ENCODE measurements around the gene CCDC92. TPM values are rescaled to one million over a fixed set of nuclear protein-coding genes. Genes with fewer than 3 reads are reported as not detected.

CCDC92 gene
- total and polyA plus RNA-seq, 2 of the 13 experiments (the other 11 are each of a cell fraction or from before 2014, with no cell fraction given) = 5.4 to 14.7 TPM

- TF ChIP-seq EED (CRISPR knock-in tag; IDR thresholded peaks at IDR 0.05) (no peak), PHF5A (CRISPR knock-in tag; IDR thresholded peaks at IDR 0.05; ENCODE audit: low read depth, unreplicated experiment) (no peak), ARID4A (CRISPR knock-in tag; IDR thresholded peaks at IDR 0.05; ENCODE audit: borderline replicate concordance) (peak; percentile 73; the same call in 1 of the 2 replicates), CAMTA2 (CRISPR knock-in tag; IDR thresholded peaks at IDR 0.05; ENCODE audit: borderline replicate concordance) (no peak), JUN (CRISPR knock-in tag; IDR thresholded peaks at IDR 0.05) (no peak), ZBTB7B (CRISPR knock-in tag; IDR thresholded peaks at IDR 0.05) (peak; percentile 68; the same call in 1 of the 2 replicates), MAF1 (CRISPR knock-in tag; IDR thresholded peaks at IDR 0.05; ENCODE audit: borderline replicate concordance) (no peak), MBD4 (IDR thresholded peaks at IDR 0.05; ENCODE audit: borderline replicate concordance, low read length) (no peak), IRF2 (CRISPR knock-in tag; IDR thresholded peaks at IDR 0.05) (peak; percentile 39; the same call in 1 of the 2 replicates), THAP7 (CRISPR knock-in tag; IDR thresholded peaks at IDR 0.05) (no peak), ZNF792 (CRISPR knock-in tag; IDR thresholded peaks at IDR 0.05) (no peak), ZBTB1 (CRISPR knock-in tag; IDR thresholded peaks at IDR 0.05; ENCODE audit: borderline replicate concordance) (no peak)
- TF ChIP-seq, protein P1, sequence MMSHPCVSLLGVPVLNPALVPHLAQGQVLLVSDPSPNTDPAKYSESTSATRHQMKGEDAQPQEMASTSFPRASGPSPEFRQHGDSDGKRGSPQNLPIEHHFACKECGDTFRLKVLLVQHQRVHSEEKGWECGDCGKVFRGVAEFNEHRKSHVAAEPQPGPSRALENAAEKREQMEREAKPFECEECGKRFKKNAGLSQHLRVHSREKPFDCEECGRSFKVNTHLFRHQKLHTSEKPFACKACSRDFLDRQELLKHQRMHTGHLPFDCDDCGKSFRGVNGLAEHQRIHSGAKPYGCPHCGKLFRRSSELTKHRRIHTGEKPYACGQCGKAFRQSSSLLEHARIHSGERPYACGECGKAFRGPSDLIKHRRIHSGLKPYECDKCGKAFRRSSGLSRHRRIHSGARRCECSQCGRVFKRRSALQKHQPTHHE (CRISPR knock-in tag; IDR thresholded peaks at IDR 0.05; ENCODE audit: borderline replicate concordance) = no peak
- TF ChIP-seq, protein P2, sequence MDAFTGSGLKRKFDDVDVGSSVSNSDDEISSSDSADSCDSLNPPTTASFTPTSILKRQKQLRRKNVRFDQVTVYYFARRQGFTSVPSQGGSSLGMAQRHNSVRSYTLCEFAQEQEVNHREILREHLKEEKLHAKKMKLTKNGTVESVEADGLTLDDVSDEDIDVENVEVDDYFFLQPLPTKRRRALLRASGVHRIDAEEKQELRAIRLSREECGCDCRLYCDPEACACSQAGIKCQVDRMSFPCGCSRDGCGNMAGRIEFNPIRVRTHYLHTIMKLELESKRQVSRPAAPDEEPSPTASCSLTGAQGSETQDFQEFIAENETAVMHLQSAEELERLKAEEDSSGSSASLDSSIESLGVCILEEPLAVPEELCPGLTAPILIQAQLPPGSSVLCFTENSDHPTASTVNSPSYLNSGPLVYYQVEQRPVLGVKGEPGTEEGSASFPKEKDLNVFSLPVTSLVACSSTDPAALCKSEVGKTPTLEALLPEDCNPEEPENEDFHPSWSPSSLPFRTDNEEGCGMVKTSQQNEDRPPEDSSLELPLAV (CRISPR knock-in tag; conservative IDR thresholded peaks at IDR 0.05; ENCODE audit: low read depth) = no peak
- TF ChIP-seq, protein P3, sequence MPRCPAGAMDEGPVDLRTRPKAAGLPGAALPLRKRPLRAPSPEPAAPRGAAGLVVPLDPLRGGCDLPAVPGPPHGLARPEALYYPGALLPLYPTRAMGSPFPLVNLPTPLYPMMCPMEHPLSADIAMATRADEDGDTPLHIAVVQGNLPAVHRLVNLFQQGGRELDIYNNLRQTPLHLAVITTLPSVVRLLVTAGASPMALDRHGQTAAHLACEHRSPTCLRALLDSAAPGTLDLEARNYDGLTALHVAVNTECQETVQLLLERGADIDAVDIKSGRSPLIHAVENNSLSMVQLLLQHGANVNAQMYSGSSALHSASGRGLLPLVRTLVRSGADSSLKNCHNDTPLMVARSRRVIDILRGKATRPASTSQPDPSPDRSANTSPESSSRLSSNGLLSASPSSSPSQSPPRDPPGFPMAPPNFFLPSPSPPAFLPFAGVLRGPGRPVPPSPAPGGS (CRISPR knock-in tag; IDR thresholded peaks at IDR 0.05) = no peak
- TF ChIP-seq, protein P4, sequence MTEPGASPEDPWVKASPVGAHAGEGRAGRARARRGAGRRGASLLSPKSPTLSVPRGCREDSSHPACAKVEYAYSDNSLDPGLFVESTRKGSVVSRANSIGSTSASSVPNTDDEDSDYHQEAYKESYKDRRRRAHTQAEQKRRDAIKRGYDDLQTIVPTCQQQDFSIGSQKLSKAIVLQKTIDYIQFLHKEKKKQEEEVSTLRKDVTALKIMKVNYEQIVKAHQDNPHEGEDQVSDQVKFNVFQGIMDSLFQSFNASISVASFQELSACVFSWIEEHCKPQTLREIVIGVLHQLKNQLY (CRISPR knock-in tag; IDR thresholded peaks at IDR 0.05) = no peak
- TF ChIP-seq, protein P5, sequence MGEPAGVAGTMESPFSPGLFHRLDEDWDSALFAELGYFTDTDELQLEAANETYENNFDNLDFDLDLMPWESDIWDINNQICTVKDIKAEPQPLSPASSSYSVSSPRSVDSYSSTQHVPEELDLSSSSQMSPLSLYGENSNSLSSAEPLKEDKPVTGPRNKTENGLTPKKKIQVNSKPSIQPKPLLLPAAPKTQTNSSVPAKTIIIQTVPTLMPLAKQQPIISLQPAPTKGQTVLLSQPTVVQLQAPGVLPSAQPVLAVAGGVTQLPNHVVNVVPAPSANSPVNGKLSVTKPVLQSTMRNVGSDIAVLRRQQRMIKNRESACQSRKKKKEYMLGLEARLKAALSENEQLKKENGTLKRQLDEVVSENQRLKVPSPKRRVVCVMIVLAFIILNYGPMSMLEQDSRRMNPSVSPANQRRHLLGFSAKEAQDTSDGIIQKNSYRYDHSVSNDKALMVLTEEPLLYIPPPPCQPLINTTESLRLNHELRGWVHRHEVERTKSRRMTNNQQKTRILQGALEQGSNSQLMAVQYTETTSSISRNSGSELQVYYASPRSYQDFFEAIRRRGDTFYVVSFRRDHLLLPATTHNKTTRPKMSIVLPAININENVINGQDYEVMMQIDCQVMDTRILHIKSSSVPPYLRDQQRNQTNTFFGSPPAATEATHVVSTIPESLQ (CRISPR knock-in tag; conservative IDR thresholded peaks at IDR 0.05) = no peak
These were observed 718 bp downstream of the CCDC92 start (continued) for GRCh38 chr12:123971770-123972456.

All from HepG2 (cell line).